Measurements from ENCODE around the gene TLCD3B.

The TLCD3B gene

GRCh38 chr16:30030841-30031413 is at the start of gene TLCD3B:
TLCD3B (minus strand) TSS chr16:30031271; CDS start chr16:30030527, 744 bp downstream.
- DNase-seq (ENCODE audit: low read depth in 2 of 2) = no peak

GRCh38 chr16:30079480-30079879 is 48.4 kb upstream of the TLCD3B start:
- DNase-seq (ENCODE audit: low read depth in 2 of 2) = no peak

- DNase-seq (ENCODE audit: low read depth in 2 of 2) = no peak
Measured at GRCh38 chr16:30078744-30079143, 47.7 kb upstream of the TLCD3B start.

GRCh38 chr16:30077656-30078055 is 46.6 kb upstream of the TLCD3B start:
- no peak for DNase-seq (ENCODE audit: low read depth in 2 of 2)

GRCh38 chr16:30076276-30076791 is 45.3 kb upstream of the TLCD3B start:
- DNase-seq (ENCODE audit: low read depth in 2 of 2) = no peak

- peak; percentile 78 to 86 for DNase-seq (ENCODE audit: low read depth in 2 of 2)
Measured at GRCh38 chr16:30075503-30076275, 44.6 kb upstream of the TLCD3B start, which contains the start of gene PPP4C. PPP4C (plus strand) TSS chr16:30075994; CDS start chr16:30076378, 384 bp downstream.

- DNase-seq (ENCODE audit: low read depth in 2 of 2) = no peak
Measured at GRCh38 chr16:30070490-30070889, 39.4 kb upstream of the TLCD3B start.

GRCh38 chr16:30069611-30070462 is 38.8 kb upstream of the TLCD3B start:
- no peak for DNase-seq (ENCODE audit: low read depth in 2 of 2)

- peak; percentile 36 to 39 for DNase-seq (ENCODE audit: low read depth in 2 of 2)
Measured at GRCh38 chr16:30068750-30069610, 37.9 kb upstream of the TLCD3B start.

- DNase-seq (ENCODE audit: low read depth in 2 of 2) = no peak
Measured at GRCh38 chr16:30068333-30068732, 37.3 kb upstream of the TLCD3B start.

GRCh38 chr16:30067584-30067916 is 36.5 kb upstream of the TLCD3B start:
- no peak for DNase-seq (ENCODE audit: low read depth in 2 of 2)

GRCh38 chr16:30066761-30067583 is 35.9 kb upstream of the TLCD3B start:
- DNase-seq (ENCODE audit: low read depth in 2 of 2) = no peak

- DNase-seq (ENCODE audit: low read depth in 2 of 2) = peak in 1 of 2 donors; percentile 36
Measured at GRCh38 chr16:30065943-30066760, 35.1 kb upstream of the TLCD3B start.

- DNase-seq (ENCODE audit: low read depth in 2 of 2) = peak; percentile 91 to 93
Measured at GRCh38 chr16:30065102-30065942, 34.3 kb upstream of the TLCD3B start, which contains the start of gene ALDOA. ALDOA (plus strand) TSS chr16:30065760; CDS start chr16:30066898, 1,138 bp downstream.

GRCh38 chr16:30064729-30065101 is 33.6 kb upstream of the TLCD3B start:
- no peak for DNase-seq (ENCODE audit: low read depth in 2 of 2)

- peak; percentile 53 to 63 for DNase-seq (ENCODE audit: low read depth in 2 of 2)
Measured at GRCh38 chr16:30063893-30064728, 33.0 kb upstream of the TLCD3B start.

- no peak for DNase-seq (ENCODE audit: low read depth in 2 of 2)
Measured at GRCh38 chr16:30063278-30063892, 32.3 kb upstream of the TLCD3B start.

Data from stimulated activated CD4-positive, alpha-beta T cell treated with anti-CD3 and anti-CD28 coated beads, Interleukin-1b, Interleukin-23, amount 100 ng/mL, for 4 hours (primary cell).